Tibial nerve (tissue), 4 donors: ENCODE data around the gene RNU6-1.

Source experiments
- CTCF ChIP-seq, 5 experiments: fragments of 200-600 bp in 3 of 5; fragments of 450-650 bp in 2 of 5; sonication (generic) in 3 of 5; IDR thresholded peaks; one replicate each; pipeline ENCODE4 v1.5.1; 2016 to 2019; ENCODE audit warnings: antibody characterized with exemption in 5 of 5, mild to moderate bottlenecking in 3 of 5, moderate library complexity in 2 of 5
- EP300 ChIP-seq, 2 donors: sonication (generic); formaldehyde crosslinking; IDR thresholded peaks; one replicate each; pipeline ENCODE4 v1.6.1; 2017; ENCODE audit warnings: antibody characterized with exemption in 2 of 2, mild to moderate bottlenecking in 1 of 2
- POLR2A ChIP-seq, 2 donors: fragments of 450-650 bp; IDR thresholded peaks; one replicate each; pipeline ENCODE4 v1.6.1; 2017; ENCODE audit warnings: antibody characterized with exemption in 2 of 2, mild to moderate bottlenecking in 2 of 2, moderate library complexity in 2 of 2

GRCh38 chr15:67852418-67852817, 12.6 kb upstream of the RNU6-1 start:
- no peak for TF ChIP-seq CTCF (IDR thresholded peaks at IDR 0.05)
- TF ChIP-seq POLR2A (IDR thresholded peaks at IDR 0.05) = no peak
- TF ChIP-seq EP300 (IDR thresholded peaks at IDR 0.05) = no peak
